ENCODE measurements around the gene AMPD2.

The AMPD2 gene

DNA sequence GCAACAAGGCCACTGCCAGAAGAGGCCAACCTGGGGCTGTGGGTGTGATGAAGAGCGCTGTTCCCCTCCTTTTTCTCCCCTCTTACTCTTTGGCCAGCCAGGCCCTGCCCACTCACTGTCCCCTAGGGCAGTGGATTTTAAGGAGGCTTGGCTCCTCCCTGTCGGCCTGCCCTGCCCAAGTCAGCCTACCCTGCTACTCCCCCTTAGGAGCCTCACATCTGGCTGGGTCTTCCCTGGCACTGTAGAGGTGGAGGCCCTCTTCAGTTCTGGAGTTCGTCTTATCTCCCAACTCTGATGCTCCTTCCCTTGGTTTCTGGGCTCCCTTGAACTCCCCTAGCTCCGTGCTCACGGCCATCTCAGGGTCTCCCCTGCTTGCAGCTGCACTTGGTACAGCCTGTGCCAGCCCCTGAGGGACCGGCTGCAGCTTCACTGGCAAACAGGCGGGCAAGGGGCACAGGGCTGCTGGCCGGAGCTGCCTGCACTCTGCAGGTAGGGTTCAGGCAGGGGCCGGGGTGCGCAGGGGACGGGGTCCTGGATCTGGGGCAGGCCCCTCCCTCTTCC, 4.0 kb downstream of the AMPD2 start:
- no peak for ATAC-seq
- TF ChIP-seq TCF4 (CRISPR knock-in tag; IDR thresholded peaks at IDR 0.05; ENCODE audit: borderline replicate concordance) = no peak
- TF ChIP-seq, protein P1, sequence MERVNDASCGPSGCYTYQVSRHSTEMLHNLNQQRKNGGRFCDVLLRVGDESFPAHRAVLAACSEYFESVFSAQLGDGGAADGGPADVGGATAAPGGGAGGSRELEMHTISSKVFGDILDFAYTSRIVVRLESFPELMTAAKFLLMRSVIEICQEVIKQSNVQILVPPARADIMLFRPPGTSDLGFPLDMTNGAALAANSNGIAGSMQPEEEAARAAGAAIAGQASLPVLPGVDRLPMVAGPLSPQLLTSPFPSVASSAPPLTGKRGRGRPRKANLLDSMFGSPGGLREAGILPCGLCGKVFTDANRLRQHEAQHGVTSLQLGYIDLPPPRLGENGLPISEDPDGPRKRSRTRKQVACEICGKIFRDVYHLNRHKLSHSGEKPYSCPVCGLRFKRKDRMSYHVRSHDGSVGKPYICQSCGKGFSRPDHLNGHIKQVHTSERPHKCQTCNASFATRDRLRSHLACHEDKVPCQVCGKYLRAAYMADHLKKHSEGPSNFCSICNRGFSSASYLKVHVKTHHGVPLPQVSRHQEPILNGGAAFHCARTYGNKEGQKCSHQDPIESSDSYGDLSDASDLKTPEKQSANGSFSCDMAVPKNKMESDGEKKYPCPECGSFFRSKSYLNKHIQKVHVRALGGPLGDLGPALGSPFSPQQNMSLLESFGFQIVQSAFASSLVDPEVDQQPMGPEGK (CRISPR knock-in tag; IDR thresholded peaks at IDR 0.05; ENCODE audit: borderline replicate concordance) = no peak
- no peak for TF ChIP-seq GLIS3 (CRISPR knock-in tag; IDR thresholded peaks at IDR 0.05)
- TF ChIP-seq RARB (CRISPR knock-in tag; IDR thresholded peaks at IDR 0.05) = no peak
- TF ChIP-seq, protein P2, sequence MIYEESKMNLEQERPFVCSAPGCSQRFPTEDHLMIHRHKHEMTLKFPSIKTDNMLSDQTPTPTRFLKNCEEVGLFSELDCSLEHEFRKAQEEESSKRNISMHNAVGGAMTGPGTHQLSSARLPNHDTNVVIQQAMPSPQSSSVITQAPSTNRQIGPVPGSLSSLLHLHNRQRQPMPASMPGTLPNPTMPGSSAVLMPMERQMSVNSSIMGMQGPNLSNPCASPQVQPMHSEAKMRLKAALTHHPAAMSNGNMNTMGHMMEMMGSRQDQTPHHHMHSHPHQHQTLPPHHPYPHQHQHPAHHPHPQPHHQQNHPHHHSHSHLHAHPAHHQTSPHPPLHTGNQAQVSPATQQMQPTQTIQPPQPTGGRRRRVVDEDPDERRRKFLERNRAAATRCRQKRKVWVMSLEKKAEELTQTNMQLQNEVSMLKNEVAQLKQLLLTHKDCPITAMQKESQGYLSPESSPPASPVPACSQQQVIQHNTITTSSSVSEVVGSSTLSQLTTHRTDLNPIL (CRISPR knock-in tag; IDR thresholded peaks at IDR 0.05; ENCODE audit: low read depth) = no peak
- TF ChIP-seq ARNTL (CRISPR knock-in tag; IDR thresholded peaks at IDR 0.05; ENCODE audit: borderline replicate concordance, low read depth) = no peak
- TF ChIP-seq, protein P3, sequence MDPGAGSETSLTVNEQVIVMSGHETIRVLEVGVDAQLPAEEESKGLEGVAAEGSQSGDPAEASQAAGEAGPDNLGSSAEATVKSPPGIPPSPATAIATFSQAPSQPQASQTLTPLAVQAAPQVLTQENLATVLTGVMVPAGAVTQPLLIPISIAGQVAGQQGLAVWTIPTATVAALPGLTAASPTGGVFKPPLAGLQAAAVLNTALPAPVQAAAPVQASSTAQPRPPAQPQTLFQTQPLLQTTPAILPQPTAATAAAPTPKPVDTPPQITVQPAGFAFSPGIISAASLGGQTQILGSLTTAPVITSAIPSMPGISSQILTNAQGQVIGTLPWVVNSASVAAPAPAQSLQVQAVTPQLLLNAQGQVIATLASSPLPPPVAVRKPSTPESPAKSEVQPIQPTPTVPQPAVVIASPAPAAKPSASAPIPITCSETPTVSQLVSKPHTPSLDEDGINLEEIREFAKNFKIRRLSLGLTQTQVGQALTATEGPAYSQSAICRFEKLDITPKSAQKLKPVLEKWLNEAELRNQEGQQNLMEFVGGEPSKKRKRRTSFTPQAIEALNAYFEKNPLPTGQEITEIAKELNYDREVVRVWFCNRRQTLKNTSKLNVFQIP (CRISPR knock-in tag; IDR thresholded peaks at IDR 0.05; ENCODE audit: borderline replicate concordance, low read depth) = no peak
- no peak for TF ChIP-seq PPARA (CRISPR knock-in tag; IDR thresholded peaks at IDR 0.05; ENCODE audit: borderline replicate concordance)
- TF ChIP-seq SNAI2 (CRISPR knock-in tag; IDR thresholded peaks at IDR 0.05) = no peak
- no peak for TF ChIP-seq BACH2 (CRISPR knock-in tag; IDR thresholded peaks at IDR 0.05; ENCODE audit: borderline replicate concordance)

DNA sequence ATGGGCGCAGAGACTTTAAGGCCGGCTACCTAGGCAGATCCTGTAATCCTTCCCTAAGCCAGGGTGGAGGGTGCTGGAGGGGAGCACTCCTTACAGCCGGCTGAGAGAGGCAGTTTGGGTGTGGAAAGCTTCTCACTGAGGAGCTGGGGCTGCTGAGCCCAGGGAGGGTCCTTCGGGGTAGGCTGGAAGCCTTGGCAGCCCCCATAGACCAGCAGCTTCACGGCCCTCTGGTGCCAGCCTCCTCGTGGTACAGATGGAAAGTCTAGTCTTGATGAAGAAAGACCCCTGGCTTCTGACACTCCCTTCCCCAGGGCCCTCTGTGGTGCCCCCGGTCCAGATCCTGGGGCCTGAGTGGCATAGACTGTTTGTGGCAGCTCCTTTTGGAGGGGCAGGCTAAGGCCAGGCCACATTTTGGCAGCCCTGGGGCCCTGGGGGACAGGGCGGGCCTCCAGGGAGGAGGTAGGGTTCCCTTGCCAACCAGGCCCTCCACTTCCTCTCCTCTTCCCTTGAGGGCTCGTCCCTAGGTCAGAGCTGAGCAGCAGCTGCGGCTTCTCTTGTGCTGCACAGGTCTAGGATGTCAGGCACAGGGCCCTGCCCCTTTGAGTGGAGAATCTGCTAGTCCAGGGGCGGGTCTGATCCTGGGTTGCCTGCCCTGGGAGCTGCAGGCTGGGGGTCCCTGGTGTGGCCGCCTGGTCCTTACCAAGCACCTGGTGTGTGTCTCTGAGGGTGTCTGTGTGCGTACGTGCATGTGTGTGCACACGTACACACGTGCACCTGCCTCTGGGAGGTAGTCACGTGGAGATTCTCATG, 4.8 kb downstream of the AMPD2 start:
- ATAC-seq = no peak
- TF ChIP-seq, protein P4, sequence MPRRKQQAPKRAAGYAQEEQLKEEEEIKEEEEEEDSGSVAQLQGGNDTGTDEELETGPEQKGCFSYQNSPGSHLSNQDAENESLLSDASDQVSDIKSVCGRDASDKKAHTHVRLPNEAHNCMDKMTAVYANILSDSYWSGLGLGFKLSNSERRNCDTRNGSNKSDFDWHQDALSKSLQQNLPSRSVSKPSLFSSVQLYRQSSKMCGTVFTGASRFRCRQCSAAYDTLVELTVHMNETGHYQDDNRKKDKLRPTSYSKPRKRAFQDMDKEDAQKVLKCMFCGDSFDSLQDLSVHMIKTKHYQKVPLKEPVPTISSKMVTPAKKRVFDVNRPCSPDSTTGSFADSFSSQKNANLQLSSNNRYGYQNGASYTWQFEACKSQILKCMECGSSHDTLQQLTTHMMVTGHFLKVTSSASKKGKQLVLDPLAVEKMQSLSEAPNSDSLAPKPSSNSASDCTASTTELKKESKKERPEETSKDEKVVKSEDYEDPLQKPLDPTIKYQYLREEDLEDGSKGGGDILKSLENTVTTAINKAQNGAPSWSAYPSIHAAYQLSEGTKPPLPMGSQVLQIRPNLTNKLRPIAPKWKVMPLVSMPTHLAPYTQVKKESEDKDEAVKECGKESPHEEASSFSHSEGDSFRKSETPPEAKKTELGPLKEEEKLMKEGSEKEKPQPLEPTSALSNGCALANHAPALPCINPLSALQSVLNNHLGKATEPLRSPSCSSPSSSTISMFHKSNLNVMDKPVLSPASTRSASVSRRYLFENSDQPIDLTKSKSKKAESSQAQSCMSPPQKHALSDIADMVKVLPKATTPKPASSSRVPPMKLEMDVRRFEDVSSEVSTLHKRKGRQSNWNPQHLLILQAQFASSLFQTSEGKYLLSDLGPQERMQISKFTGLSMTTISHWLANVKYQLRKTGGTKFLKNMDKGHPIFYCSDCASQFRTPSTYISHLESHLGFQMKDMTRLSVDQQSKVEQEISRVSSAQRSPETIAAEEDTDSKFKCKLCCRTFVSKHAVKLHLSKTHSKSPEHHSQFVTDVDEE (CRISPR knock-in tag; IDR thresholded peaks at IDR 0.05) = no peak
- TF ChIP-seq ZFP30 (CRISPR knock-in tag; IDR thresholded peaks at IDR 0.05) (no peak), ZNF8 (CRISPR knock-in tag; IDR thresholded peaks at IDR 0.05) (no peak), CSDC2 (CRISPR knock-in tag; IDR thresholded peaks at IDR 0.05) (no peak), PPARA (CRISPR knock-in tag; IDR thresholded peaks at IDR 0.05; ENCODE audit: borderline replicate concordance) (no peak)

DNA sequence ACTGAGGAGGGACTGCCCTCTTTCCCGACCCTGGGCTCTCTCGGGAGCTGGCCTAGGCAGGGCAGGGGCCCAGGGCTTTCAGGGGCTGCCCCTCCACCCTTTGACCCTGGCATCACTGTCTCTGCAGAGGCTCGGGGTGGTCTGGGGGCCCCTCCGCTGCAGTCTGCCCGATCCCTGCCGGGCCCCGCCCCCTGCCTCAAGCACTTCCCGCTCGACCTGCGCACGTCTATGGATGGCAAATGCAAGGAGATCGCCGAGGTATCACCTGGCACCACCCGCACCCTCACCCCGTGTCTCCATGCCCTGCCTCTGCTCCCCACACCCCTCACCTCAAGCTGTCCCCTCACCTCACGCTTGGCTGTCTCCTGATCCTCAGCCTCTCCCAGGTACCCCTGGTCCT, 5.5 kb downstream of the AMPD2 start:
- no peak for ATAC-seq
- no peak for TF ChIP-seq ZFP30 (CRISPR knock-in tag; IDR thresholded peaks at IDR 0.05)
- no peak for TF ChIP-seq CSDC2 (CRISPR knock-in tag; IDR thresholded peaks at IDR 0.05)
- TF ChIP-seq, protein P4 (CRISPR knock-in tag; IDR thresholded peaks at IDR 0.05) = no peak

Data from SK-N-SH treated with all-trans-retinoic acid at 6 μM for 48 hours (cell line).